Measurements from ENCODE around the gene ZNF263. TPM values are rescaled to one million over a fixed set of nuclear protein-coding genes. Genes with fewer than 3 reads are reported as not detected.

The ZNF263 gene
- total and polyA plus RNA-seq, 2 experiments from 2014 or later = 9.2 to 66.9 TPM

- Histone ChIP-seq H2AFZ (peak overlapping the region; percentile 67; the same call in 1 of the 2 replicates), H3K9me2 (ENCODE audit: insufficient read depth) (peaks cover 22% of the 10 kb centered on the region), H4K20me1 (replicated peaks; ENCODE audit: insufficient read depth) (no peaks in the 10 kb centered on the region), H3K27me3 (ENCODE audit: insufficient read depth) (peaks cover 5% of the 10 kb centered on the region; the same call in 1 of the 2 replicates), H3K4me1 (ENCODE audit: insufficient read depth) (no peaks in the 10 kb centered on the region; the same call in 1 of the 2 replicates), H3K36me3 (ENCODE audit: insufficient read depth) (peaks cover 33% of the 10 kb centered on the region), H3K4me2 (peak overlapping the region; percentile 89), H3K79me2 (replicated peaks; ENCODE audit: insufficient read depth) (peaks cover 34% of the 10 kb centered on the region), H3K4me3 (peak overlapping the region; percentile 69), H3F3A (replicated peaks; ENCODE audit: low read depth) (peaks cover 8% of the 10 kb centered on the region; the same call in 1 of the 2 replicates), H3K27ac (ENCODE audit: low read depth) (peak overlapping the region; percentile 86; the same call in 1 of the 2 replicates)
- DNase-seq (ENCODE audit: low spot score) = no peak
- peaks cover 19% of the 10 kb centered on the region for H3K27me3 Mint-ChIP-seq (ENCODE audit: insufficient read depth, low read depth, poor library complexity)
- H3K27ac Mint-ChIP-seq = no peak overlapping the region; the same call in 1 of the 2 replicates
- peak overlapping the region; percentile 77 for H3K4me3 Mint-ChIP-seq
- peaks cover 88% of the 10 kb centered on the region for H3K9me3 Mint-ChIP-seq
- TF ChIP-seq JUNB (IDR thresholded peaks at IDR 0.05; ENCODE audit: unreplicated experiment) (no peak), POLR2AphosphoS5 (IDR thresholded peaks at IDR 0.05; ENCODE audit: low read depth) (no peak), EZH2phosphoT487 (IDR thresholded peaks at IDR 0.05; ENCODE audit: unreplicated experiment) (no peak), ZNF331 (CRISPR knock-in tag; IDR thresholded peaks at IDR 0.05; ENCODE audit: low read depth) (no peak), ZNF462 (CRISPR knock-in tag; IDR thresholded peaks at IDR 0.05) (no peak), ETS1 (IDR thresholded peaks at IDR 0.05) (no peak), NANOG (IDR thresholded peaks at IDR 0.05; ENCODE audit: borderline replicate concordance) (no peak), EZH2 (IDR thresholded peaks at IDR 0.05; ENCODE audit: low read depth, unreplicated experiment) (no peak), ZNF114 (CRISPR knock-in tag; IDR thresholded peaks at IDR 0.05) (no peak), CREB1 (CRISPR knock-in tag; IDR thresholded peaks at IDR 0.05; ENCODE audit: low read depth) (no peak), STAT1 (IDR thresholded peaks at IDR 0.05; ENCODE audit: unreplicated experiment) (no peak)
- TF ChIP-seq, protein P1, sequence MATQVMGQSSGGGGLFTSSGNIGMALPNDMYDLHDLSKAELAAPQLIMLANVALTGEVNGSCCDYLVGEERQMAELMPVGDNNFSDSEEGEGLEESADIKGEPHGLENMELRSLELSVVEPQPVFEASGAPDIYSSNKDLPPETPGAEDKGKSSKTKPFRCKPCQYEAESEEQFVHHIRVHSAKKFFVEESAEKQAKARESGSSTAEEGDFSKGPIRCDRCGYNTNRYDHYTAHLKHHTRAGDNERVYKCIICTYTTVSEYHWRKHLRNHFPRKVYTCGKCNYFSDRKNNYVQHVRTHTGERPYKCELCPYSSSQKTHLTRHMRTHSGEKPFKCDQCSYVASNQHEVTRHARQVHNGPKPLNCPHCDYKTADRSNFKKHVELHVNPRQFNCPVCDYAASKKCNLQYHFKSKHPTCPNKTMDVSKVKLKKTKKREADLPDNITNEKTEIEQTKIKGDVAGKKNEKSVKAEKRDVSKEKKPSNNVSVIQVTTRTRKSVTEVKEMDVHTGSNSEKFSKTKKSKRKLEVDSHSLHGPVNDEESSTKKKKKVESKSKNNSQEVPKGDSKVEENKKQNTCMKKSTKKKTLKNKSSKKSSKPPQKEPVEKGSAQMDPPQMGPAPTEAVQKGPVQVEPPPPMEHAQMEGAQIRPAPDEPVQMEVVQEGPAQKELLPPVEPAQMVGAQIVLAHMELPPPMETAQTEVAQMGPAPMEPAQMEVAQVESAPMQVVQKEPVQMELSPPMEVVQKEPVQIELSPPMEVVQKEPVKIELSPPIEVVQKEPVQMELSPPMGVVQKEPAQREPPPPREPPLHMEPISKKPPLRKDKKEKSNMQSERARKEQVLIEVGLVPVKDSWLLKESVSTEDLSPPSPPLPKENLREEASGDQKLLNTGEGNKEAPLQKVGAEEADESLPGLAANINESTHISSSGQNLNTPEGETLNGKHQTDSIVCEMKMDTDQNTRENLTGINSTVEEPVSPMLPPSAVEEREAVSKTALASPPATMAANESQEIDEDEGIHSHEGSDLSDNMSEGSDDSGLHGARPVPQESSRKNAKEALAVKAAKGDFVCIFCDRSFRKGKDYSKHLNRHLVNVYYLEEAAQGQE (IDR thresholded peaks at IDR 0.05; ENCODE audit: unreplicated experiment) = no peak
- TF ChIP-seq, protein P2, sequence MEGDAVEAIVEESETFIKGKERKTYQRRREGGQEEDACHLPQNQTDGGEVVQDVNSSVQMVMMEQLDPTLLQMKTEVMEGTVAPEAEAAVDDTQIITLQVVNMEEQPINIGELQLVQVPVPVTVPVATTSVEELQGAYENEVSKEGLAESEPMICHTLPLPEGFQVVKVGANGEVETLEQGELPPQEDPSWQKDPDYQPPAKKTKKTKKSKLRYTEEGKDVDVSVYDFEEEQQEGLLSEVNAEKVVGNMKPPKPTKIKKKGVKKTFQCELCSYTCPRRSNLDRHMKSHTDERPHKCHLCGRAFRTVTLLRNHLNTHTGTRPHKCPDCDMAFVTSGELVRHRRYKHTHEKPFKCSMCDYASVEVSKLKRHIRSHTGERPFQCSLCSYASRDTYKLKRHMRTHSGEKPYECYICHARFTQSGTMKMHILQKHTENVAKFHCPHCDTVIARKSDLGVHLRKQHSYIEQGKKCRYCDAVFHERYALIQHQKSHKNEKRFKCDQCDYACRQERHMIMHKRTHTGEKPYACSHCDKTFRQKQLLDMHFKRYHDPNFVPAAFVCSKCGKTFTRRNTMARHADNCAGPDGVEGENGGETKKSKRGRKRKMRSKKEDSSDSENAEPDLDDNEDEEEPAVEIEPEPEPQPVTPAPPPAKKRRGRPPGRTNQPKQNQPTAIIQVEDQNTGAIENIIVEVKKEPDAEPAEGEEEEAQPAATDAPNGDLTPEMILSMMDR (conservative IDR thresholded peaks at IDR 0.05; ENCODE audit: low read depth in 2 of 2) = no peak
- no peak for ATAC-seq
- peaks cover 6% of the 10 kb centered on the region; the same call in 2 of the 3 replicates for H3K4me1 Mint-ChIP-seq
- peaks cover 88% of the 10 kb centered on the region for H3K36me3 Mint-ChIP-seq (ENCODE audit: low read depth)
These were observed 22.8 kb downstream of the ZNF263 start for GRCh38 chr16:3306078-3306477.
